ENCODE measurements around the gene PKD1L1.

DNA sequence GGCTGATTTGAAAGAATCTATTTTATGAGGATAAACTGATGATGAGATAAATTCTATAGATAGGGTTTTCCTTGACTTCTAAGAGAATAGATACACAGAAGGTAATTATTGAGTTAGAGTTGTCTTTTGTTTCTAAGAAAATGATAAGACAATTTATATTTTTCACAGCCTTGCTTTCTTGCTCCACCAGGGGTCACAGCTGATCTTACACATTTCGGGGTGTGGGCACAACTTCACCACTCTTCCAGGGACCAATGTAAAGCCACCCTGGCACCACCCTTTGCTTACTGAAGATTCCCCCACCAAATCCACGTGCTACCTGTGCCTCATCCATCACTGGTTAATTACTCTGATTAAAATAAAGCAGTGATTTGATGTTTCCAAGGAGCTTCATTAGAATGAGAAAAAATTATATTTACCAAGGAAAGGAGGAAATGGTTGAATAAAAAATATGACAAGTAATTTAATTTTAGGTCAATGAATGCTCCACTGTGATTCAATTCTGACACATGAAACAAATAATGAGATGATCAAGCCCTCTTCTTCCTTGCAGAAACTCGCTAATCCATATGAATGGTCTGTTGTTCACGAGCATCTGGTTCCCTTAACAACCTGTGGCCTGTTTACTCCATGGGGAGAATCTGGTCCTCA, 189.1 kb downstream of the PKD1L1 start:
- TF ChIP-seq EZH2 (IDR thresholded peaks at IDR 0.05) (no peak), POLR2AphosphoS5 (IDR thresholded peaks at IDR 0.05; ENCODE audit: borderline replicate concordance, low read depth, low read length) (no peak)
